GM13976 (cell line): ENCODE data around the gene BABAM2.

Experiments used
- DNase-seq: peaks from one replicate; pipeline ENCODE4 v3.0.0; 2012; ENCODE audit warnings: low spot score
- CTCF ChIP-seq: IDR thresholded peaks from 2 replicates; pipeline ENCODE4 v1.5.1; 2012; ENCODE audit warnings: borderline replicate concordance, mild to moderate bottlenecking; ENCODE audit not compliant: insufficient read depth; ENCODE audit errors: extremely low read depth, missing control alignments, control extremely low read depth
- in situ Hi-C: fragments of 300-500 bp; cut with MboI; formaldehyde crosslinking; loops from one replicate; pipeline ENCODE4 v1.12.0; 2022; ENCODE audit warnings: low sequenced_read_pairs, mixed read lengths, inconsistent platforms; ENCODE audit not compliant: unreplicated experiment

BABAM2 gene

GRCh38 chr2:27893006-27893405 is 2.5 kb downstream of the BABAM2 start:
- in situ Hi-C loops: no loop called here
- no peak for TF ChIP-seq CTCF
- no peak for DNase-seq

- in situ Hi-C loops: no loop called here
- no peak for DNase-seq
- no peak for TF ChIP-seq CTCF
These were observed 7.2 kb downstream of the BABAM2 start for GRCh38 chr2:27897717-27898116.

DNA sequence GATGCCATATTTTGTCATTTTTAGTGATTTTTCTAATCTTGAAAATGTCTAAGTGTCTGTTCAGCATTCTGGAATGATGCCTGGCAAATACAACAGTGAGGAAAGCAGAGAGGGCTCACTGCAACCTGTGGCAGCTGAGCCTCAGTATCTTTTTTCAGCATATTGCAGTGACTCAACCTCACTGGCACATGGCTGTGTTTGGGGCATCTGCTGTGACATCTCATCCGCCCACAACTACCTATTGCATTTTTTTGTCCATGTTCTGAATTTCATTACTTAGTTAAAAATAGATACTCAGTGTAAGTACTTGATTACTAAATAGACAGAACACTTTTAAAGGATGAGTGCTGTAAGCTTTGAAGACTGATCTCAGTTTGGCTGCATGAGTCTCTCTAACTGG is 10.7 kb downstream of the BABAM2 start:
- TF ChIP-seq CTCF: no peak
- no peak for DNase-seq
- in situ Hi-C loops: no loop called here

DNA sequence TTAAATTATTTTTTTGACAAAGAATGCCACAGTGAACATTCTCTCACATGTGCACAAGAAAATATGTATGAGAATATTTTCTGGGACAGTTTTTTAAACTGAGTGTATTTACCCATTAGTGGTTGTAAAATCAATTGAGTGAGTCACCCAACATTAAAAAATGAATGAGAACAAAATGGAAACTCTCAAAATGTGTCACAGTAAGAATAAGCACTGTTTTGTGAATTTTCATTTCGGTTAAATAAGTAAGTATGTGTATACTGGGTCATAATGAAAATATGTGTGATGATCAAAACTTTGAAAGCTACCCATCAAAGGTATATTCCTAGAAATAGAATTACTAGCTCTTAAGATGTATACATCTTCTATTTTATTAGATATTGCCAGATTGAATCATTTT is 11.6 kb downstream of the BABAM2 start:
- in situ Hi-C loops: no loop called here
- TF ChIP-seq CTCF: no peak
- no peak for DNase-seq

- TF ChIP-seq CTCF: no peak
- no peak for DNase-seq
- in situ Hi-C loops: no loop called here
These were observed 12.5 kb downstream of the BABAM2 start for GRCh38 chr2:27903018-27903417.

DNA sequence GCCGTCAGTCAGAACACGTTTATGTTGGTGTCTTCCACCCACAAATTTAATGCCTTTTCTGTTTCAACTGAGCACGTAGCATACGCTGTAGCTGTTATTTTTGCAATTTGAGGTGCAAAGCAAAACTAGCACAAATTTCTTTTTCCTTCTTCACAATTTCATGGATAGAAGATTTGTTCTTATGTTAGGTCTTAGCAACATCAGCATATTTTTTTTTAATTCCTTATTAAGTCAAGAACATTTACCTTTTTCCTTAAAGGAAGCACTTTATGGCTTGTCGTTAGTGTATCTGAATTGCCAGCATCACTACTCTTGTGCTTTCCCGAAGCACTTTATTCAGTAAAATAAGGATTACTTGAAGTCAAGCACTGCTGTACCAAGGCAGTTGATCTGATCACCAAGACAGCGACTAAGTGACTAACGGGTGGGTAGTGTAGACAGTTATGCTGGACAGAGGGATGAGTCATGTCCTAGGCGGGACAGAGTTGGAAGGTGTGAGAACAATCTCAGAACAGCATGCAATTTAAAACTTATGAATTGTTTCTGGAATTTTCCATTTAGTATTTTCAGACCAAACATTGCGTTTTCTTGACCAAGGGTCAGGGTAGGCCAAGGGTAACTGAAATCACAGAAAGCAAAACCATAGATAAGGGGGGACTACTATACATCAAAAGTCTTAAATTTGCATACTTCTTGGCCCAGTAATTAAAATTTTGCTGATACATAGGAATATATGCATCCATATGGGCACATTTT is 13.3 kb downstream of the BABAM2 start:
- DNase-seq: no peak
- no peak for TF ChIP-seq CTCF
- in situ Hi-C loops: no loop called here
